Measurements from ENCODE around the gene GRN.
"Not testable (repeated sequence)": the region's sequence is repeated elsewhere in the genome, so short reads cannot be mapped to it uniquely, and the experiment has no call there.

The GRN gene

DNA sequence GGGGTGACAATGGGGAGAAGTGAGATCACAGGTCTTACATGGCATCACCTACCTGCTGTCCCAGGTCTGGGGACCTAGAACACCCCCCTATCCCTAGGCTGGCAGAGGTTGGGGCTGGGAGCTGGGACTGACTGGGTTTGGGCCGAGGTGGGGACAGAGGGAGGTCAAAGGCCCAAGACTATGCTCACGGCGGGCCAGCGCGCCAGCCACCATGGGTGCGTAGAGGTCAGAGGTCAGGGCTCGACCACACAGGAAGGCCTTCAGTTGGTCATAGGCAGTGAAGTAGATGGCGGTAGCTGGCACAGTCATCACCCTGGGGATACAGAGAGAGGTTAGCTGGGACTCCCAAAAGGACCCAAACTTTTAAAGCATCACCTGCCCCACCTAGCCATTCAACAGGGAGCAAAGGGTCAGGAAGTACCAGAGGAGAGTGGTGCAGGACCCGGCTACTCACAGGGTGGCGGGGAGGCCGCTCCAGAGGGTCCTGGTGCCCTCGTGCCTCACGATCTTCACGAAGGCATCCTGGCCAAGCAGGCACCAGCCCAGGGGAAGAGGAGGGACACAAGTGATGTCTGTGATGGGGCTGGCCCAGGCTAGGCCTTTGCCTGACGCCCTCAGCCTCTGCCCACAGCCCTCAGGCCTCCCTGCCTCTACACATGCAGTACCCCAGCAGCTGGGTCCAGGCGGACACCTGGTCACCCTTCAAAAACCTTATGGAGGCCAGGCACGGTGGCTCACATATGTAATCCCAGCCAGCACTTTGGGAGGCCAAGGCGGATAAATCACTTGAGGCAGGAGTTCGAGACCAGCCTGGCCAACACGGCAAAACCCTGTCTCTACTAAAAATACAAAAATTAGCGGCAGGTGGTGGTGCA is 23.6 kb upstream of the GRN start:
- no peak for DNase-seq (ENCODE audit: low read depth)

- no peak for DNase-seq (ENCODE audit: low read depth)
Observed at GRCh38 chr17:44322236-44322895, 22.7 kb upstream of the GRN start.

DNA sequence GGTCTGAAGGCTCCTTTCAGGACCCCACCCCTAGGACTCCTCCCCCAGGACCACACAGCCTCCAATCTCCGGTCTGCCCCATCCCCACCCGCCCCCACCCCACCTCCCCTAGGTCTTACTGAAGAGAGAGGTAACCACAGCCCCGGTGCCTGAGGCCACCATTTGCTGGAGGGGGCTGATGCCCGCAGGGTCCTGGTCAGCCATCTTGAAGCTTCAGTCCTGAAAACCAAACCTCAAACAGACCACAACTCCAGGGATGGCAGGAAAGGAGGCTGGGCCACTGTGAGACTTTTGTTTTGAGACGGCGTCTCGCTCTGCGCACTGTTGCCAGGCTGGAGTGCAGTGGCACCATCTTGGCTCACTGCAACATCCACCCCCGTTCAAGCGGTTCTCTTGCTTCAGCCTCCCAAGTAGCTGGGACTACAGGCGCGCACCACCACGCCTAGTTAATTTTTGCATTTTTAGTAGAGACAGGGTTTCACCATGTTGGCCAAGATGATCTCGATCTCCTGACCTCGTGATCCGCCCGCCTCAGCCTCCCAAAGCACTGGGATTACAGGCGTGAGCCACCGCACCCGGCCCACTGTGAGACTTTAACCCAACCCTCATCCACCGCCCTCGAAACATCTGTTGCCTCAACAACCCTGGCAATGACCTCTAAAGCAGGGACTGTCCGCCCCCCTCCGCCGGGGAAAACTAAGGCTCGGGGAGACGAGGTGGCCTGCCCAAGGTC is 21.6 kb upstream of the GRN start:
- DNase-seq (ENCODE audit: low read depth), result no peak

GRCh38 chr17:44324092-44324570 is 21.0 kb upstream of the GRN start:
- DNase-seq (ENCODE audit: low read depth), result no peak

GRCh38 chr17:44324571-44325275 is 20.4 kb upstream of the GRN start, which contains the start of gene SLC25A39:
SLC25A39 (minus strand) TSS chr17:44324823; CDS start chr17:44323562, 1,261 bp downstream.
- DNase-seq (ENCODE audit: low read depth), result peak; percentile 97

DNA sequence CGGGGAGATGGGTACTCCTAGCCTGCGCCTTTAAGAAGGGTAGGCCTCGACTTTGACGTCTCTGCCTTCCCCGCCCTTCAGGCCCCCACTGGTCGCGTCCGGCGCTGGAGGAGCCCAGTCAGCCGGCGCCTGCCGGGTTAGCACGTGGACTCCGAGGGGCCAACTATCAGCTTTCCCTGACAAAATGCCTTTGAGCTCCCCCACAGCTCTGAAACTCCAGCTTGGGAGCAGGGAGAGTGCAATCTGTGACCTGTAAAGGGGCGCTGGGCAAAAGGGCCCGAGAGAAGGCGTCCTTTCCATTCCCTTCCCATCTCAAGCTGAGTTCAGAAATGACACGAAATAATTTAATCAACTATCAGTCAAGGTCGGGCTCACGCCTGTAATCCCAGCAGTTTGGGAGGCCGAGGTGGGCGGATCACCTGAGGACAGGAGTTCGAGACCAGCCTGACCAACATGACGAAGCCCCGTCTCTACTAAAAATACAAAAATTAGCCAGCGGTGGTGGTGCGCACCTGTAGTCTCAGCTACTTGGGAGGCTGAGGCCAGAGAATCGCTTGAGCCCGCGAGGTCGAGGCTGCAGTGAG is 18.1 kb upstream of the GRN start:
- DNase-seq (ENCODE audit: low read depth), result peak; percentile 88

DNA sequence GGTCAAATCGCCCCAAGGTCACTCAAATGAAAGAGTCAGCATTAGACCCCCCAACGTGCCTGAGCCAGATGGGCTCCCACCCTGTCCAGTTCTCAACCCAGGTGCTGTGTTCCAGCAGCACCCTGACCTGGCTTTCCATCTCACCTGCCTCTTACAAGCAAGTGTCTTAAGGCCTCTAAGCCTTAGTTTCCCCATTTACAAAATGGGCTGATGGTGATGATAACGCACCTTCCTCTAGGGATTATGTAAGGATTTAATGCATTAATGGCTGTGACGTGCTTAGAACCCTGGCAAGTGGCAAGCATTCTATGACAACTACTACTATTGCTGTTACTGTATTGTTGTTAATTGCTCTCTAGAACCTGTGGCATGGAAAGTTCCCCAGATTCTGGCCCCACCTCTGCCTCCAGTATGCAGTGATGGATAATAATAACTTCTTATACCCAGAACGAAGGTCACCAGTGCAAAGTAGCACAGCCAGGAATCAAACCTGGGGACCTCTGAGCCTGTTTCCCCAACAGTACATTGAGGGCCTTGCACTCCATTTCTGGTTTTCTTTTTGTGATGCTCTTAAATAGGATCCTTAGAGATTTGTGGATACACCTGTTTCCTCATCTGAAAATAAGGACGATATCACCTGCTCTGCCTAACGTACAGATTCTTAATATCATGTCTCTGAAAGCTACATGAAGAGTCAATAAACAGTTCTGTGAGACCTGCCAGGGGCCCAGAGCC is 17.2 kb upstream of the GRN start:
- no peak for DNase-seq (ENCODE audit: low read depth)

GRCh38 chr17:44329516-44329915 is 15.6 kb upstream of the GRN start:
- DNase-seq (ENCODE audit: low read depth), result not testable (repeated sequence)

DNA sequence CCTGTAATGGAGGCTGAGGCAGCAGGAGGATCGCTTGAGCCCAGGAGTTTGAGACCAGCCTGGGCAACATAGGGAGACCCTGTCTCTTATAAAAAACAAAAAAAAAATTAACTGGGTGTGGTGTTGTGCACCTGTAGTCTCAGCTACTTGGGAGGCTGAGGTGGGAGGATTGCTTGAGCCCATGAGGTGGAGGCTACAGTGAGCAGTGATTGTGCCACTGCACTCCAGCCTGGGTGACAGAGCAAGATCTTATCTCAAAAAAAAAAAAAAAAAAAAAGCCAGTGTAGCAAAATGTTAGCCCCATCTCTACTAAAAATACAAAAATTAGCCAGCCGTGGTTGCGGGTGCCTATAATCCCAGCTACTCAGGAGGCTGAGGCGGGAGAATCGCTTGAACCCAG is 14.8 kb upstream of the GRN start:
- not testable (repeated sequence) for DNase-seq (ENCODE audit: low read depth)

DNA sequence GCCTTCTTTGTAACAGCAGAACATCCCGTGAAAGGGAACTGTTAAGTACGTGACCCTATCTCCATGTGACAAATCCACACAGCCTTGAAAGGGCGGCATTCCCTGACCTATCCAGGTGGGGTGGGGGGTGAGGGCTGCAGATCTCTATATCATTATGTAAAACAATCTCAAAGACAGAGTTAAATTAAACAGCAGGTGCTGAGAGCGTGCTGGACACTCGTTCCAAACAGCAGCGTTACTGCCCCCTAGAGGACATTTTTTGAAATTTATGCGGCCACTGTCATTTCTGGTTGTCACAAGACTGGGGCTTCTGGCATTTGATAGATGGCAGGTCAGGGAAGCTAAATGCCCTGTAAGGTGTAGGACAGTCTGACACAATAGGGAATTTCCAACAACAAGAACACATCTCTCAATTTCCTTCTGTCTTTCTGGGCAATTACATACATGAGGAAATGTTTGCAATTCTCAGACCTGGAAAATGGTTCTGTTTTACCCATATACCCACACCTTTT is 13.8 kb upstream of the GRN start:
- peak; percentile 59 for DNase-seq (ENCODE audit: low read depth)

- no peak for DNase-seq (ENCODE audit: low read depth)
Observed at GRCh38 chr17:44333371-44333770, 11.7 kb upstream of the GRN start.

DNA sequence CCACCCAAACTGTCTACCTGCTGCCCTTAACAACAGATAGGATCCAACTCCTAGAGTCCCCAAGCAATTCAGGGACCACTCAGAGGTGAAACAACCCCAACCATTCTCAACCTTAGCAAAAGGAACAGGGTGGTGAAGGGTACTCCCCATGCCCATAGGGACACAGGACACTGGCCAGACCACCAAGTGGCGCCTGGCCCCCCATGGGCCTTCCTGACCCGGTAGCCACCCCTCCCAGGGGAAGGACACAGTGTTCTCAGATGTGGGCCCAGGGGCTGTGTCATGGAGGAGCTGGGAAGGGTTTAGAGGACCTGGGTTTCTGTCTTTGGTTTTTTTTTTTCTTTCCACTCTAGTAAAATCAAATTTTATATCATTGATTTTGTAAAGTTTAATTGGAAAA is 10.8 kb upstream of the GRN start:
- DNase-seq (ENCODE audit: low read depth), result no peak

DNA sequence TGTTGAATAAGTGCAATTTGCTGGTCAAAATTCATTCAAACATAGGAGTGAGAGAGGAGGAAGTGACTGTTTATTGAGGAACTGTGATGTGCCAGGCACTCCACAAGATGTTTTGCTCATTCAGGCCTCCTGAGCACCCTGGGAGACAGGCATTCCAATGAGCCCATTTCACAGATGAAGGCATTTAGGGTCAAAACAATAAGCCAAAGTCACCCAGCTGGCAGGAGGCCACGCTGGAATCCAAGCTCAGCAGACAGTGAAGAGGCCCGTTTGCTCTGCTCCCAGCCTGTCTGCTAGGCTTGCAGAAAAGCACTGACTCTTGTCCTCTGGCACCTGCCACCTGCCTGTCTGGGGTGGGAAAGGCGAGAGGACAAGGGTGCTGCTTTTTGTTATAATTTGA is 10.4 kb upstream of the GRN start:
- no peak for DNase-seq (ENCODE audit: low read depth)

DNA sequence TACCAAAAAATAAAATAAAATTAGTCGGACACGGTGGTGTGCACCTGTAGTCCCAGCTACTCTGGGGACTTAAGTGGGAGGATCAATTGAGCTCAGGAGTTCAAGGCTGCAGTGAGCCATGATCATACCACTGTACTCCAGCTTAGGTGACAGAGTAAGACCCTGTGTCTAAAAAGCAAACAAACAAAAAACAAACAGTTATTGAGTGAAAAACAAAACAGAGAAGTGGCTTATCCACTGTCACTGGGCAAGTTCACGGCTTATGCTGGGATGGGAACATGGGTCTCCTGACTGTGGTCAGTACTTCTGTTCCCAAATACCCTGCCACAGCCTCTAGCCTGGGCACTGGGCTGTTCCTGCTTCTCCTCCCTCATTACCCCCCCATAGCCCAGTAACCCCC is 9.5 kb upstream of the GRN start:
- DNase-seq (ENCODE audit: low read depth), result no peak

- DNase-seq (ENCODE audit: low read depth), result no peak
Observed at GRCh38 chr17:44335968-44336367, 9.1 kb upstream of the GRN start.

- DNase-seq (ENCODE audit: low read depth), result no peak
Observed at GRCh38 chr17:44338702-44339101, 6.4 kb upstream of the GRN start.

GRCh38 chr17:44340553-44340952 is 4.5 kb upstream of the GRN start:
- not testable (repeated sequence) for DNase-seq (ENCODE audit: low read depth)

- DNase-seq (ENCODE audit: low read depth), result no peak
Observed at GRCh38 chr17:44343510-44344209, 1.4 kb upstream of the GRN start.

DNA sequence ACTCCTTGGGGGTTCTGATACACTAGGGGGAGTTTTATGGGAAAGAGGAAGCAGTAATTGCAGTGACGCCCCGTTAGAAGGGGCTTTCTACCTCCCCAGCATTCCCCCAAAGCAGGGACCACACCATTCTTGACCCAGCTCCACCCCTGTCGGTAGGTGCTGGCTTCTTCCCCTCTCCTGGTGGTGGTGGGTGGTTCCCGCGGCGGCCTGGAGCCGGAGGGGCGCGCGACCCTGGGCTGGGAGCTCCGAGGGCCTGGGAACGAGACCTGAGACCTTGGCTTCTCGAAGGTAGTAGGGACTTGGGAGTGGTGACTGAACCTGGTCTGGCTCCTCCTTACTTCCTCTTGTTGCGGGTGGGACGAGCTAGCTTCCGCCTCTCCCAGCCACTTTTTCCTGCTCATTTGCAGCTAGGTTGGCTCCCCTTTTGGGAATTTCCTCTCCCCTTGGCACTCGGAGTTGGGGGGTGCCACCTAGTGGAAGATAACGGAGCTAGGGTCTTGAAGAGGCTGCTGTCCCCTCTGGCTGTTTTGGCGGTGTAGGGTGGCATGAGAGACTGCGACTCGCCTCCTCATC is 438 bp downstream of the GRN start:
- peak; percentile 13 for DNase-seq (ENCODE audit: low read depth)

Data from activated T-cell treated with anti-CD3 and anti-CD28 coated beads for 48 hours (primary cell).